C4-2B (cell line): ENCODE results near the gene SRSF1.

Source experiments
- ZFX ChIP-seq: fragments of 450-650 bp; IDR thresholded peaks from 2 replicates; pipeline ENCODE4 v1.6.1; 2017
- TF ChIP-seq, protein P1 (sequence below): fragments of 450-650 bp; conservative IDR thresholded peaks from 2 replicates; pipeline ENCODE4 v1.5.1; 2017; ENCODE audit warnings: mild to moderate bottlenecking

DNA sequence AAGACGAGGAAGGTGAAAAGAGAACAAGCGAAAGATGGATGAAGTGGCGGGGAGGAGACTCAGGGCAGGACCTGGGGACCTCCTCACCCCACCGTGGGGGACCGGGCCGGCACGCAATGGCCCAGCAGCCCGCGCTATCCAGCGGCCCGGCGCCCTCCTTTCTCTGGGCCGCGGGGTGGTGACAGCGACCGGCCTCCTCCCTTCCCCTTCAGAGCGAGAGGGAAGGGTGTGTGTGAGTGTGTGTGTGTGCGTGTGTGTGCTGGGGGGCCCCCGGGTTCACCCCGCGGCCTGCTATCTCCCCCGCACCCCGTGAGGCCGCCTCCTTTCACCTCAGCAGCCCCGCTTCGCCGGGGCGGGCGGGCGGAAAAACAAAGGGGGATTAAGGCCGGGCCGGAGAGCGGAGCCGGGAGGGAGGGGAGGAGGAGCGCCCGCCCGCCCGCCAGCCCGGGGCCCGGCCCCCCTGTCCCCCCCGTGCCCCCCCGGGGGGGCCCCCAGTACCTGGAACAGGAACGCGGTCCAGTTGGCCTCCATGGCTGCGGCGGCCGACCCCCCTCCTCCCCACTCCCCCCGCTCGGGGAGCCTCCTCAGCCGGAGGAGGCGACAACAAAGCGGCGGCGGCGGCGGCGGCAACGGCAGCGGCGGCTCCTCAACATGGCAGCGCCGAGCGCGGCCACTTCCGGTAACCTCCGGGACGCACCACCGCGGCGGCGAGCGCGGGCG, 19.3 kb downstream of the SRSF1 start, which contains the start of gene VEZF1:
- TF ChIP-seq, protein P1, sequence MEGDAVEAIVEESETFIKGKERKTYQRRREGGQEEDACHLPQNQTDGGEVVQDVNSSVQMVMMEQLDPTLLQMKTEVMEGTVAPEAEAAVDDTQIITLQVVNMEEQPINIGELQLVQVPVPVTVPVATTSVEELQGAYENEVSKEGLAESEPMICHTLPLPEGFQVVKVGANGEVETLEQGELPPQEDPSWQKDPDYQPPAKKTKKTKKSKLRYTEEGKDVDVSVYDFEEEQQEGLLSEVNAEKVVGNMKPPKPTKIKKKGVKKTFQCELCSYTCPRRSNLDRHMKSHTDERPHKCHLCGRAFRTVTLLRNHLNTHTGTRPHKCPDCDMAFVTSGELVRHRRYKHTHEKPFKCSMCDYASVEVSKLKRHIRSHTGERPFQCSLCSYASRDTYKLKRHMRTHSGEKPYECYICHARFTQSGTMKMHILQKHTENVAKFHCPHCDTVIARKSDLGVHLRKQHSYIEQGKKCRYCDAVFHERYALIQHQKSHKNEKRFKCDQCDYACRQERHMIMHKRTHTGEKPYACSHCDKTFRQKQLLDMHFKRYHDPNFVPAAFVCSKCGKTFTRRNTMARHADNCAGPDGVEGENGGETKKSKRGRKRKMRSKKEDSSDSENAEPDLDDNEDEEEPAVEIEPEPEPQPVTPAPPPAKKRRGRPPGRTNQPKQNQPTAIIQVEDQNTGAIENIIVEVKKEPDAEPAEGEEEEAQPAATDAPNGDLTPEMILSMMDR: no peak
- TF ChIP-seq ZFX: peak; percentile 77
